Pancreas (tissue), 10 donors: ENCODE data around the gene RTN1. TPM values are rescaled to one million over a fixed set of nuclear protein-coding genes. Genes with fewer than 3 reads are reported as not detected.
A peak's percentile ranks its signal among the peaks of the same experiment; 100 is the strongest.

Experiments used
- ATAC-seq, 4 donors: fragments of 200-7000 bp; cut with Tn5 transposase; one replicate each; pipeline versions ENCODE4 v1.8.0 to v1.9.1; 2020; ENCODE audit warnings: mild to moderate bottlenecking in 4 of 4, moderate library complexity in 4 of 4
- DNase-seq, 6 donors: peaks; one replicate each; pipeline ENCODE4 v3.0.0-alpha.2; 2020
- FAIRE-seq: peaks from 2 replicates; lab custom pipeline; 2012; peaks lifted over from hg19 to GRCh38; lab: Jason Lieb, UNC
- H3K27ac ChIP-seq, 4 donors: fragments of 200-600 bp; sonication (generic); 1 replicate in 3 of 4; 2 replicates in 1 of 4; pipeline versions ENCODE4 v1.5.0 to v1.8.0; 2020
- H3K27me3 ChIP-seq, 4 donors: fragments of 200-600 bp; one replicate each; pipeline ENCODE4 v1.8.0; 2021
- H3K36me3 ChIP-seq, 3 donors: fragments of 200-600 bp; sonication (generic) in 1 of 3; one replicate each; pipeline versions ENCODE4 v1.5.0 to v1.8.0; 2020 to 2021
- H3K4me1 ChIP-seq, 3 donors: fragments of 200-600 bp; one replicate each; pipeline ENCODE4 v1.8.0; 2021
- H3K4me3 ChIP-seq, 4 donors: fragments of 200-600 bp; sonication (generic) in 2 of 4; one replicate each; pipeline versions ENCODE4 v1.5.0 to v1.8.0; 2020 to 2021
- H3K9me3 ChIP-seq, 4 donors: fragments of 200-600 bp; one replicate each; pipeline ENCODE4 v1.8.0; 2021
- CTCF ChIP-seq, 4 donors: fragments of 200-600 bp; sonication (generic) in 3 of 4; IDR thresholded peaks; one replicate each; pipeline versions ENCODE4 v1.5.0 to v1.8.0; 2021; ENCODE audit warnings: antibody characterized with exemption in 4 of 4
- WGBS, 2 donors: extraction: QIAGEN DNeasy Blood & Tissue Kit; methylation state at CpG; one replicate each; pipeline ENCODE4 v1.1.7; 2013; 5-methylcytosine and 5-hydroxymethylcytosine counted together
- intact Hi-C, 3 donors: fragments of 100-400 bp; cut with DNase I; formaldehyde crosslinking; loops; one replicate each; pipeline versions ENCODE4 v1.11.1 to v1.14.2; 2022
- polyA plus RNA-seq, 2 donors: library from polyadenylated mRNA; stranded (reverse); fragments of 200-250 nt; gene quantifications; one replicate each; pipeline ENCODE4 v1.2.3, GENCODE V29; 2013
- total RNA-seq, 6 donors: library from RNA; stranded (reverse); fragmentation: NEBNext Ultra II Directional in 4 of 6; extraction: Animal tissue kit (Norgen Biotek cat#: 25700) in 4 of 6; gene quantifications; one replicate each; pipeline versions ENCODE4 v1.2.1 to v1.2.4, GENCODE V29; 2021 to 2023
- donor health status: healthy with polysubstance abuse.
- donor health status: DM: no; HTN: no; CAD: no; lungs with moderate emphysema.
- donor health status: DM: no; HTN: no; CAD: no.
- donor health status: control.
- donor health status: control.
- donor health status: Bipolar disorder and iron deficiency.
- donor health status: DM: yes; HTN: yes; CAD: no.
- donor health status: DM: no; HTN: no; CAD: no.
- donor health status: DM: no; HTN: no; CAD: no.
- donor health status: DM: yes; HTN: yes; CAD: no.

The RTN1 gene
- total and polyA plus RNA-seq, 8 donors = 0.97 to 42.0 (median 5.3) TPM

GRCh38 chr14:59768855-59769375 lies 101.7 kb downstream of the RTN1 start:
- ATAC-seq = no peak
- H3K4me3 ChIP-seq = no peak overlapping the region
- H3K27ac ChIP-seq = no peak overlapping the region
- no peak for TF ChIP-seq CTCF (IDR thresholded peaks at IDR 0.05)
- no peaks in the 10 kb centered on the region for H3K27me3 ChIP-seq
- DNase-seq = no peak
- no peaks in the 10 kb centered on the region for H3K4me1 ChIP-seq
- no peaks in the 10 kb centered on the region for H3K9me3 ChIP-seq
- no peaks in the 10 kb centered on the region for H3K36me3 ChIP-seq
- no peak for FAIRE-seq
- WGBS, 2 donors = 50 to 71% methylated on average over 1 of the region's 1 CpG
- intact Hi-C loops = no loop called here

GRCh38 chr14:59761851-59762250 lies 108.7 kb downstream of the RTN1 start:
- no peak for FAIRE-seq
- 69 to 72% methylated on average over 6 of the region's 6 CpGs for WGBS, 2 donors

GRCh38 chr14:59755409-59756135 lies 115.0 kb downstream of the RTN1 start:
- H3K4me3 ChIP-seq = no peak overlapping the region
- FAIRE-seq (no peak), ATAC-seq (peak in 1 of 4 donors; percentile 22), DNase-seq (no peak)
- no peaks in the 10 kb centered on the region for H3K27me3 ChIP-seq
- no peak overlapping the region for H3K27ac ChIP-seq
- no peaks in the 10 kb centered on the region for H3K4me1 ChIP-seq
- TF ChIP-seq CTCF (IDR thresholded peaks at IDR 0.05) = no peak
- 55 to 83% methylated on average over 1 of the region's 1 CpG for WGBS, 2 donors
- H3K9me3 ChIP-seq = no peaks in the 10 kb centered on the region
- intact Hi-C loops = no loop called here
- no peaks in the 10 kb centered on the region for H3K36me3 ChIP-seq

More at GRCh38 chr14:59761851-59762250, 108.7 kb downstream of the RTN1 start:
- DNase-seq (no peak), ATAC-seq (no peak)
- H3K4me3 ChIP-seq = no peak overlapping the region
- no peaks in the 10 kb centered on the region for H3K4me1 ChIP-seq
- no peak for TF ChIP-seq CTCF (IDR thresholded peaks at IDR 0.05)
- intact Hi-C loops = no loop called here
- no peaks in the 10 kb centered on the region for H3K9me3 ChIP-seq
- H3K36me3 ChIP-seq = no peaks in the 10 kb centered on the region
- H3K27ac ChIP-seq = no peak overlapping the region
- H3K27me3 ChIP-seq = no peaks in the 10 kb centered on the region

GRCh38 chr14:59754256-59754655 lies 116.3 kb downstream of the RTN1 start:
- 70 to 73% methylated on average over 4 of the region's 4 CpGs for whole genome bisulfite sequencing, 2 donors
- FAIRE-seq (no peak), DNase-seq (no peak), ATAC-seq (no peak)
- H3K27me3 ChIP-seq = no peaks in the 10 kb centered on the region
- no peaks in the 10 kb centered on the region for H3K36me3 ChIP-seq
- TF ChIP-seq CTCF (IDR thresholded peaks at IDR 0.05) = no peak
- no peaks in the 10 kb centered on the region for H3K9me3 ChIP-seq
- H3K27ac ChIP-seq = no peak overlapping the region
- no peak overlapping the region for H3K4me3 ChIP-seq
- intact Hi-C loops = no loop called here
- H3K4me1 ChIP-seq = no peaks in the 10 kb centered on the region

- Histone ChIP-seq H3K9me3 (no peaks in the 10 kb centered on the region), H3K4me3 (no peak overlapping the region), H3K27ac (no peak overlapping the region), H3K4me1 (no peaks in the 10 kb centered on the region), H3K27me3 (no peaks in the 10 kb centered on the region), H3K36me3 (no peaks in the 10 kb centered on the region)
- FAIRE-seq (no peak), DNase-seq (no peak), ATAC-seq (no peak)
- no peak for TF ChIP-seq CTCF (IDR thresholded peaks at IDR 0.05)
- intact Hi-C loops = no loop called here
Measured at GRCh38 chr14:59753512-59753911, 117.1 kb downstream of the RTN1 start.
